OCI-LY7 (cell line): Measurements from ENCODE around the gene MAGI1.

Source experiments
- EZH2phosphoT487 ChIP-seq: fragments of 200-600 bp; sonication (generic); IDR thresholded peaks from 2 replicates; pipeline ENCODE4 v1.6.1; 2018; ENCODE audit warnings: low read depth, borderline replicate concordance, mild to moderate bottlenecking, mixed run types, antibody characterized with exemption, low read length, moderate library complexity, mixed read lengths
- TF ChIP-seq, protein P1 (sequence below): fragments of 200-600 bp; sonication (generic); conservative IDR thresholded peaks from 2 replicates; pipeline ENCODE4 v1.5.1; 2014; ENCODE audit warnings: mild to moderate bottlenecking, antibody characterized with exemption, low read length, moderate library complexity, mixed read lengths

DNA sequence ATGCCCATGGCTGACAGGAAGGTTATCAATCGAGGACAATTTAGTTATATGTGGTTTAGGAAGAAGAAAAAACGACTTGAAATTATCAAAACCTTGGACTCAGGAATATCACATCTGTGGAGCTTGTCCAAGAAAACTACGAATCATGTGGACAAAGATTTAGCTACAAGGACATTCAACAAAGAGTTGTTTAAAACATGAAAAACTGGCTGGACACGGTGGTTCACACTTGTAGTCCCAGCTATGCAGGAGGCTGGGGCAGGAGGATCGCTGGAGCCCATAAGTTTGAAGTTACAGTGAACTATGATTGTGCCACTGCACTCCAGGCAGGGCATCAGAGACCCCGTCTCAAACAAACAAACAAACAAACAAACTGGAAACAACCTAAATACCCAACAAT, 142.4 kb downstream of the MAGI1 start:
- TF ChIP-seq, protein P1, sequence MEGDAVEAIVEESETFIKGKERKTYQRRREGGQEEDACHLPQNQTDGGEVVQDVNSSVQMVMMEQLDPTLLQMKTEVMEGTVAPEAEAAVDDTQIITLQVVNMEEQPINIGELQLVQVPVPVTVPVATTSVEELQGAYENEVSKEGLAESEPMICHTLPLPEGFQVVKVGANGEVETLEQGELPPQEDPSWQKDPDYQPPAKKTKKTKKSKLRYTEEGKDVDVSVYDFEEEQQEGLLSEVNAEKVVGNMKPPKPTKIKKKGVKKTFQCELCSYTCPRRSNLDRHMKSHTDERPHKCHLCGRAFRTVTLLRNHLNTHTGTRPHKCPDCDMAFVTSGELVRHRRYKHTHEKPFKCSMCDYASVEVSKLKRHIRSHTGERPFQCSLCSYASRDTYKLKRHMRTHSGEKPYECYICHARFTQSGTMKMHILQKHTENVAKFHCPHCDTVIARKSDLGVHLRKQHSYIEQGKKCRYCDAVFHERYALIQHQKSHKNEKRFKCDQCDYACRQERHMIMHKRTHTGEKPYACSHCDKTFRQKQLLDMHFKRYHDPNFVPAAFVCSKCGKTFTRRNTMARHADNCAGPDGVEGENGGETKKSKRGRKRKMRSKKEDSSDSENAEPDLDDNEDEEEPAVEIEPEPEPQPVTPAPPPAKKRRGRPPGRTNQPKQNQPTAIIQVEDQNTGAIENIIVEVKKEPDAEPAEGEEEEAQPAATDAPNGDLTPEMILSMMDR, result no peak
- no peak for TF ChIP-seq EZH2phosphoT487
